Astrocyte (in vitro differentiated cells and primary cell): ENCODE results near the gene RMP24.

Experiments used
- CTCF ChIP-seq: IDR thresholded peaks from 2 replicates; pipeline ENCODE4 v1.5.1; 2011; ENCODE audit warnings: low read depth, mild to moderate bottlenecking, inconsistent platforms, low read length, moderate library complexity; ENCODE audit not compliant: insufficient read depth
- EZH2 ChIP-seq: IDR thresholded peaks from 2 replicates; pipeline ENCODE4 v1.6.1; 2012; ENCODE audit warnings: mild to moderate bottlenecking, low read length, inconsistent platforms; ENCODE audit not compliant: insufficient read depth

- TF ChIP-seq CTCF: no peak
- no peak for TF ChIP-seq EZH2
These were observed 10.1 kb downstream of the RMP24 start for GRCh38 chr18:35982409-35983114.
